Activated CD4-positive, alpha-beta T cell treated with anti-CD3 and anti-CD28 coated beads, Interleukin-2, amount 50 U/mL, for 48 hours (primary cell): Measurements from ENCODE around the gene RRAS2.
A peak's percentile ranks its signal among the peaks of the same experiment; 100 is the strongest.

Experiments
- DNase-seq, 2 experiments: peaks; one replicate each; pipeline ENCODE4 v3.0.0-alpha.2; 2020

The RRAS2 gene

DNA sequence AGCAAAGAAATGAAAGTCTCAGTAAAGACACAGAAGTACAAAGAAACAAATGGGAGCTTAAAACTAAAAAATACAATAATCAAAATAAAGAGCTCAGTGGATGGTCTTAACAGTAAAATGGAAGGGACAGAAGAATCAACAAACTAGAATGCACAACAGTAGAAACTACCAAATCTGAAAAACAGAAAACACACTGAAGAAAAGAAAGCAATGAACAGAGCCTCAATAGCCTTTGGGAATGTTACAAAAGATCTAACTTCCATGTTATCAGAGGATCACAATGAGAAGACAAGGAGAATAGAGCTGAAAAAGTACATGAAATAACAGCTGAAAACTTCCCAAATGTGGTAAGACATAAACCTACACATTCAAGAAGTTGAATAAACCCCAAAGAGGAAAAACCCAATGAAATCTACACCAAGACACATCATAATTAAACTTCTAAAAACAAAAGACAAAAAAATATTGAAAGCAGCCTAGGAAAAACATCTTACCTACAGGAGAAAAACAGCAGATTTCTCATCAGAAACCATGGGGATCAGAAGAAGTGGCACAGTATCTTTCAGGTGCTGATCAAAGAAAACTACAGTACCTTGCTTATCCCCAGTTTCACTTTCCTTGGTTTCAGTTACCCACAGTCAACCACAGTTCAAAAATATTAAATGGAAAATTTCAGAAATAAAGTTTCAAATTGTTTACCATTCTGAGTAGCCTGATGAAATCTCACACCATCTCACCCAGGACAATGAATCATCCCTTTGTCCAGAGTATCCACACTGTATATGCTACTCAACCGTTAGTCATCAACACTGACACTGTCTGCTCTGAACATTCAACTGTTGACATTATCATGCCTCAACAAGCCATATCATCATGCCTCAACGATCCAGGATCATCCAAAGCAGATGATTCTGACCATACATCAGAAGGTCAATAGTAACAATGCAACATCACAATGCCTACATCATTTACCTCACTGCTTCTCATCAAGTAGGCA is 22.2 kb downstream of the RRAS2 start:
- DNase-seq, result no peak

DNA sequence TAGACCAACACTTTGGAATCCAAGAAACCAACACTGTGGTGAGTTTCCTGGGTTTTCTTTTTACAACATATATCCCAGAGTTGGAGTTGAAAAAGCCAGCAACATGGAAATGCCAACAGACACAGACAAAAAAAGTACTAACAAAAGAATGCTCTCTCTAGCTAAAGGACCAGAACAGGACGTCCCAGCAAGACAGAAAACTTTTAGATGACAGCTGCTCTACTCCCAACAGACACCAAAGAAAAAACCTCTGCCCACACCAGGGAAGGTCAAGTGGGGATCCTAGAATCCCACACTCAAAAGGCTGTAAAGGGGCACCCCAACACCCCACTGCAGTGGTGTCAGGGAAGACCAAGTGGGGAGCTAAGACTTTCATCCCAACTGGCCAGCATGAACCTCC is 23.3 kb downstream of the RRAS2 start:
- DNase-seq, result no peak

DNA sequence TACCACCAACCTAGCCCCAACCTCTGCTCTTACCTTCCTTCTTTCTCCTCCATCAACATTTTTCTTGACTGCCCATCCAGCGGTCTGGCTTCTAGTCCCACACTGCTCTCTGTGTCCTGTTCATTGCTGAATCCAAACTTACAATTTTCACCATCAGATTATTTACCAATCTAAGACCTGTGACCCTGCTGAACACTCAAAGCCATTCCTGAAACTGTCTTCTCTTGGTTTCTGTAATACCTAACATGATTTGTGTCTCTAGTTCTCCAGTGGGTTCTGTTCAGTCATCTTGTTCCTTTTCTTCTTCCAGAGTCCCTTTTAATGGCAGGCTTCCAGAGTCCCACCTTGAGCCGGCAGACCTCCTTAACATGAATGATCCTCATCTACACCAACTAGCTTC is 24.1 kb downstream of the RRAS2 start:
- DNase-seq, result no peak

DNA sequence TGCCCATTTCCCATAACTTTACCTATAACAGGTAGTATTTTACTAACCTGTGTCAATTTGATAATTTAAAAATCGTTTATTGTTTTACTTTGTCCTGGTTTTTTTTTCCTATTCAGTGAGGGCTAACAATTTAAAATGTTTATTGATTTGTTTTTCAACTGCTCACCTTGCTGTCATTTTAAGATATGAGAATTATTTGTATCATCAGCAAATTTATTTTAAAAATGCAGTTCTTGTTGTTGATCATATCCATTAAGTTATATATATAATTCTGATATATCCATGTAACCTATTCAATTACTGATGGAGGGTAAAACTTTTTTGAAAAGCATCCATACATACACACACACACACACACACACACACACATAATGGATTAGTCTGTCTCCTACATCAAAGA is 24.8 kb downstream of the RRAS2 start:
- DNase-seq, result no peak

GRCh38 chr11:14331476-14332136 is 27.4 kb downstream of the RRAS2 start:
- no peak for DNase-seq

GRCh38 chr11:14330881-14331280 is 28.1 kb downstream of the RRAS2 start:
- no peak for DNase-seq

DNA sequence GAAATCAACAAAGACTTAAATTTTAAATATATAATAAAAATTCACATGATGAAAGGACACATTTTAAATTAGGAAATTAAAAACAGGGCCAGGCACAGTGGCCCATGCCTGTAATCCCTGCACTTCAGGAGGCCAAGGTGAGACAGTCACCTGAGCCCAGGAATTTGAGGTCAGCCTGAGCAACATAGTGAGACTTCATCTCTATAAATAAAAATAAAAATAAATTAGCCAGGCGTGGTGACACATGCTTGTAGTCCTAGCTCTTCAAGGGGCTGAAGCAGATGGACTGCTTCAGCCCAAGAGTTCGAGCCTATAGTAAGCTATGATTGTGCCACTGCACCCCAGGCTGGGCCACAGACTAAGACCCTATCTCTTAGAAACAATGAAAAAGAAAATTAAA is 29.3 kb downstream of the RRAS2 start:
- DNase-seq, result no peak

DNA sequence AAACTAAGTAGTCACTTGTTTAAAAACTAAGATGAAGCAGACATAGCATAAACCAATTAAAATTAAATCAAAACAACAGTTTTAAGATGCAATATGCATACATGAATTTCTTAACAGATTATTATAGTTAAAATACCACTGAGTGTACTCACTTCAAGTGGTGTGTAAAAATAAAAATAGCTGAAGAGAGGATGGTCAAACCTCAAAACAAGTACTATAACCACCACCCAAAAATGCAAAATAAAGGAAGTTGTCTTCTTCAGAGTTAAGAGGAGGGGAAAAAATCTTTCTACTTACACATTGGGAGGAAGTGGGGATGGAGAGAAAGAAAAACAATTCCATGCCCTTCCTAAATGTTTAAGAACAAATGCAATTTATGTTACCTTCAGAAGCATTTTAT is 31.9 kb downstream of the RRAS2 start:
- no peak for DNase-seq

DNA sequence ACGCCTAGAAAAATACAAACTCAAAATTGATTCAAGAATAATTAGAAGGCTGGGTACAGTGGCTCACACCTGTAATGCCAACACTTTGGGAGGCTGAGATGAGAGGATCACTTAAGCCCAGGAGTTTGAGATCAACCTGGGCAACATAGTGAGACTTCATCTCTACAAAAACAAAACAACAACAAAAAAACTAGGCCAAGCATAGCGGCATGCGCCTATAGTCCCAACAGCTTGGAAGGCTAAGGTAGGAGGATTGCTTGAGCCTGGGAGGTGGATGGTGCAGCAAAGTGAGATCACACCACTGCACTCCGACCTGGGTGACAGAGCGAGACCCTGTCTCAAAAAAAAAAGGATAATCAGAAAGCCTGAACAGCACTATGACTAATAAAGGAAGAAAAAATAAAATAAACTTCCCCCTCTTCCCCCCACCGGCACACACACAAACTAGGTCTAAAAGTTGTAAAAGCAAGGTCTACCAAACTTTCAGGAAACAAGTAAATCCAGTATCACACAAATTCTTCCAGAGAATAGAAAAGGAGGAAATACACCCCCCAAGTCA is 35.8 kb downstream of the RRAS2 start:
- no peak for DNase-seq

GRCh38 chr11:14322510-14322909 is 36.5 kb downstream of the RRAS2 start:
- no peak for DNase-seq

DNA sequence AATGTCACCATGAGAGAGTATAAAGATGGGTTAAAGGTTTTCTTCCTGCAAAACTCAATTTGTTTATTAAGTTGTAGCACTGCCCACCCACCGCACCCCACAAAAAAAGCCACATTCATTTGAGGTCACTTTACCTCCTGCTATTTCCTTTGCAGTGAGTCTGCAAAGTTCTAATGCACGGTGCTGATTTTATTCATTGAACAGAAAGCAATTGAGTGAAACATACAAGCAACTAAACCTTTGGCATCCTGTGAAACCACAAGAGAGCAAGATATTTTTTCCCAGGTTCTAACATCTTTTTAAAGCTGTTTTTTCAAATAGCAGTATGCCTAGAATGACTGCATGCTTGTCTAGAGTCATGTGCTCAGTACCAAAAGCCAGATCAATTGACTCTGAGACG is 39.0 kb downstream of the RRAS2 start:
- peak in 1 of 2 experiments; percentile 16 for DNase-seq

DNA sequence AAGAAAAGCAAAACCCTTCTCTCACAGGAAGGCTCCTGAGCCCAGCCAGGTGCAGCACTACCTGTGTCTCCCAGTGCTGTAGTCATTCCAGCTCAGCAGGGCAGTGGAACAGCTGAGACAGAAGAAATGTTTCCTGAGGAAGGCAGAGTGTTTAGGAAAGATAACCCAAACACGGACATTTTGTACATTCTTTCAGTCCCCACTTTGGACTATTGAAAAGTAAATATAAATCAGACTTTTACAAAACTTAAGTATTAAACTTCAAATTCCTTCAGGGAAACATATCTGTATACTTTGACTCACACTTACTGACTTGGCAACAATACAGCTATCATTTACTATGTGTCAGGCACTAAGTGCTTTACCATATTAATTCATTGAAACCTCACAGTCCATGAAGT is 40.4 kb downstream of the RRAS2 start:
- no peak for DNase-seq

GRCh38 chr11:14317659-14318325 is 41.2 kb downstream of the RRAS2 start:
- no peak for DNase-seq

- DNase-seq, result no peak
Observed at GRCh38 chr11:14315130-14315529, 43.9 kb downstream of the RRAS2 start.

- DNase-seq, result no peak
Observed at GRCh38 chr11:14314127-14314526, 44.9 kb downstream of the RRAS2 start.

DNA sequence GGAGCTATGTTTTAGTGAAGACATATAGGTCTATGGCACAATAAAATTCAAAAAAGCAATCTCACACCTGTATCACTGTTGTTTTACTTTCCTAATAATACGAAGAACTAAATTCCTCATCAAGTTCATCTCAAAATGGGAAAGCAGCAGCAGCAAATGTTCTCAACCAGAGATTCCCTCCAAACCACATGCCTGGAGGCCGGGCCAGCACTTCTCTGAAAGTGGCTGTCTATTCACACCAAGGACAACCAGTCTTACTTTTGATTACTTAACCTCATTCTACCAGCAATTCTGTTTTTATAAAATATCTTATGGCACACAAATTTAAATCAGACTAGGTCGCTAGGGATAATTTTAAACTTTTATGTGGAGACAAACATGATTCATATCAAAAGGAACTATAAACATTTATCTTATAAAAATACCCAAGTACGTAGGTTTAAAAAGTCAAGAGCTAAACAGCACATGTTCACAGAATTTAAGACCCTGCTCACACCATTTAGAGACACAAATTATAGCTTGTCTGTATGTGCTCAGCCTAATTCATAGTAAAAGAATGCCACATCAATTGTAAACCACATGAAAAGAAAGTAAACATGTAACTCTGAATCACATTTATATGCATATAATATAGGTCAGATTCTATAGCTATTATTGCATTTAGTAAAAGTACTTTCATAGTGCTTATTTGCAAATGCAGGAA is 46.1 kb downstream of the RRAS2 start:
- DNase-seq, result no peak

GRCh38 chr11:14310679-14311078 is 48.3 kb downstream of the RRAS2 start:
- no peak for DNase-seq

- DNase-seq, result no peak
Observed at GRCh38 chr11:14309425-14310192, 49.4 kb downstream of the RRAS2 start.

- DNase-seq, result no peak
Observed at GRCh38 chr11:14308897-14309387, 50.0 kb downstream of the RRAS2 start.

GRCh38 chr11:14308114-14308896 is 50.7 kb downstream of the RRAS2 start:
- DNase-seq, result no peak

- no peak for DNase-seq
Observed at GRCh38 chr11:14306481-14306880, 52.5 kb downstream of the RRAS2 start.
